Measurements from ENCODE around the gene AGBL4. TPM values are rescaled to one million over a fixed set of nuclear protein-coding genes. Genes with fewer than 3 reads are reported as not detected.

Gene AGBL4
- total RNA-seq, 1 donor from 2014 or later: not detected

DNA sequence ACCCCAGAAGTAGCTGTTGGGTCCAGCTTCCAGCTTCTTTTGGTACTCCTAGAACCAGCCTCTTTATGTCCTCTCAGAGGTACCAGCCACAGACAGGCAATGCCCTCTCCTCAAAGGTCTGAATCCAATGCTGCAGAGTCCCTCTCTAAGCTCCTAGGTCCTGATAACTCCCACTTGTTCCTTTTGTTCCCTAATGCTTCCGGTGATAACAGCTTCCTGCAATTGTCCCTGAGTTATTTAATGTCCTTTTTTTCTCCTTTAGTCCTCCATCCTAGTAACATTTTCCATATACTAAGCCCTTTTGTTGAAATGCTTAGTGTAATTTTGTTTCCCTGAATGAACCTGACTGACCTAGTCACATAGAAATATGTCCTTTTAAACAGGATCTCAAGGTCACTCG is 1045.3 kb downstream of the AGBL4 start:
- no peak overlapping the region for H3K4me3 Mint-ChIP-seq (ENCODE audit: unreplicated experiment)
- H3K27ac Mint-ChIP-seq (ENCODE audit: unreplicated experiment): no peak overlapping the region
- no peaks in the 10 kb centered on the region for H3K4me1 Mint-ChIP-seq (ENCODE audit: unreplicated experiment)
- no peak for TF ChIP-seq CTCF (IDR thresholded peaks at IDR 0.05)
- H3K36me3 Mint-ChIP-seq (ENCODE audit: unreplicated experiment): no peaks in the 10 kb centered on the region
- H3K27me3 Mint-ChIP-seq (ENCODE audit: unreplicated experiment): no peaks in the 10 kb centered on the region
- DNase-seq (ENCODE audit: extremely low spot score, unreplicated experiment): no peak
- peaks cover 4% of the 10 kb centered on the region for H3K9me3 Mint-ChIP-seq (ENCODE audit: unreplicated experiment)

GRCh38 chr1:48977273-48977672 is 1046.5 kb downstream of the AGBL4 start:
- DNase-seq (ENCODE audit: extremely low spot score, unreplicated experiment): no peak
- no peak for TF ChIP-seq CTCF (IDR thresholded peaks at IDR 0.05)
- no peak overlapping the region for H3K27ac Mint-ChIP-seq (ENCODE audit: unreplicated experiment)
- no peaks in the 10 kb centered on the region for H3K4me1 Mint-ChIP-seq (ENCODE audit: unreplicated experiment)
- H3K27me3 Mint-ChIP-seq (ENCODE audit: unreplicated experiment): no peaks in the 10 kb centered on the region
- H3K36me3 Mint-ChIP-seq (ENCODE audit: unreplicated experiment): no peaks in the 10 kb centered on the region
- no peak overlapping the region for H3K4me3 Mint-ChIP-seq (ENCODE audit: unreplicated experiment)
- H3K9me3 Mint-ChIP-seq (ENCODE audit: unreplicated experiment): peaks cover 4% of the 10 kb centered on the region

DNA sequence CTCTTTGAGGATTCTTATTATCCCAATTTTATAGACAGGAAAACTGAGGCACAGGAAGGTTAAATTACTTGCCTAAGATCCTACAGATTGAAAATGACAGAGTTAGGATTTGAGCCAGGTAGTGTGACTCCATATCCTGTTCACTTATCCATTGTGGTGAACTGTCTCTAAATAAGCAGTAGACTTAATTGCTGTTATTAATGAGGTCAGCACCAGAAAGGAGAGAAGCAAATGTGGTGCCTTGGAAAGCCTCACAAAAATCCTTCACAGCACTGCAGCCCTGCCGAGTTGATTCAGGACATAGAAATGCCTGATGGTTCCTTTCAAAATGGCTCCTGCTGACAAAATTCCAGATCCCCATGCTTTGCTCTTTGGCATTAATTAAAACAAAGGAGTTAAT is 1053.8 kb downstream of the AGBL4 start:
- Mint-ChIP-seq H3K27me3 (ENCODE audit: unreplicated experiment) (no peaks in the 10 kb centered on the region), H3K4me3 (ENCODE audit: unreplicated experiment) (no peak overlapping the region), H3K9me3 (ENCODE audit: unreplicated experiment) (no peaks in the 10 kb centered on the region), H3K27ac (ENCODE audit: unreplicated experiment) (no peak overlapping the region), H3K4me1 (ENCODE audit: unreplicated experiment) (no peaks in the 10 kb centered on the region), H3K36me3 (ENCODE audit: unreplicated experiment) (no peaks in the 10 kb centered on the region)
- no peak for TF ChIP-seq CTCF (IDR thresholded peaks at IDR 0.05)
- no peak for DNase-seq (ENCODE audit: extremely low spot score, unreplicated experiment)

- Mint-ChIP-seq H3K27me3 (ENCODE audit: unreplicated experiment) (no peaks in the 10 kb centered on the region), H3K4me1 (ENCODE audit: unreplicated experiment) (no peaks in the 10 kb centered on the region), H3K4me3 (ENCODE audit: unreplicated experiment) (no peak overlapping the region), H3K9me3 (ENCODE audit: unreplicated experiment) (no peaks in the 10 kb centered on the region), H3K27ac (ENCODE audit: unreplicated experiment) (no peak overlapping the region), H3K36me3 (ENCODE audit: unreplicated experiment) (no peaks in the 10 kb centered on the region)
- no peak for TF ChIP-seq CTCF (IDR thresholded peaks at IDR 0.05)
- DNase-seq (ENCODE audit: extremely low spot score, unreplicated experiment): no peak
Observed at GRCh38 chr1:48967318-48967717, 1056.4 kb downstream of the AGBL4 start.

DNA sequence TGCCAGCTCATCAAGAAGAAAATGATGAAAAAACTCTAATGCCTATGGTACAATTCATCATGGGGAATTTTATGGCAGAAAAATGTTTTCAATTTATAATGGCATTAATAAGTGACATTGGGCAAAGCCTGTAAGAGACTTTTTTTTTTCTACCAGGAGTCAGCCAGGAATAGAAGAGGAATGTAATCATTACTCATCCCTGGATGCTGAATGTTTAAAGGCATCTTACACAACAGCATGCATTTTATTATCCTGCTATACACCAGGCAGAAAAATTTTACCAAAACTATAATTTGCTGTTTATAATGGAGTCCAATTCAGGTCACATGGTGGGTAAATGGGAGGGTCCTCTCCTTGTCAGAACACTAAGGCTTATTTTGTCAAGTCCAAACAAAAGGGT is 1057.2 kb downstream of the AGBL4 start:
- no peak overlapping the region for H3K4me3 Mint-ChIP-seq (ENCODE audit: unreplicated experiment)
- no peaks in the 10 kb centered on the region for H3K9me3 Mint-ChIP-seq (ENCODE audit: unreplicated experiment)

More for the DNA sequence above, 1057.2 kb downstream of the AGBL4 start:
- H3K27ac Mint-ChIP-seq (ENCODE audit: unreplicated experiment): no peak overlapping the region
- TF ChIP-seq CTCF (IDR thresholded peaks at IDR 0.05): no peak
- H3K27me3 Mint-ChIP-seq (ENCODE audit: unreplicated experiment): no peaks in the 10 kb centered on the region
- H3K4me1 Mint-ChIP-seq (ENCODE audit: unreplicated experiment): no peaks in the 10 kb centered on the region
- DNase-seq (ENCODE audit: extremely low spot score, unreplicated experiment): no peak
- H3K36me3 Mint-ChIP-seq (ENCODE audit: unreplicated experiment): no peaks in the 10 kb centered on the region

Measured in osteocyte (in vitro differentiated cells).